GM12878 (cell line): ENCODE data around the gene ZNF511. TPM values are rescaled to one million over a fixed set of nuclear protein-coding genes. Genes with fewer than 3 reads are reported as not detected.

Source experiments
- ATAC-seq: fragments of 200-7000 bp; cut with Tn5 transposase; 3 replicates; pipeline ENCODE4 v1.9.1; 2020; ENCODE audit warnings: mild to moderate bottlenecking, moderate library complexity
- BruUV-seq: library from RNA; stranded (reverse); fragments of 400-500 nt; replicated peaks from 2 replicates; lab custom pipeline; 2021; lab: Mats Ljungman, UMichigan
- CTCF ChIA-PET: fragments of 300-600 bp; sonication (Branson Sonifier 250); formaldehyde crosslinking; extraction: SDS; loops from one replicate; lab custom pipeline; 2021; ENCODE audit warnings: inconsistent platforms; lab: Yijun Ruan, JAX
- POLR2A ChIA-PET: fragments of 350-600 bp; formaldehyde crosslinking; extraction: SDS; loops from one replicate; lab custom pipeline; 2021; ENCODE audit warnings: inconsistent platforms; lab: Charles Lee
- RAD21 ChIA-PET: fragments of 300-600 bp; sonication (Branson Sonifier 250); formaldehyde crosslinking; loops from one replicate; lab custom pipeline; 2023; ENCODE audit warnings: antibody characterized with exemption; ENCODE audit not compliant: unreplicated experiment; lab: Charles Lee
- SMC1A ChIA-PET: fragments of 300-600 bp; sonication (Branson Sonifier 250); formaldehyde crosslinking; loops from one replicate; lab custom pipeline; 2023; ENCODE audit not compliant: unreplicated experiment, uncharacterized antibody; lab: Charles Lee
- DNase-seq: peaks from one replicate; pipeline ENCODE4 v3.0.0-alpha.2; 2011; ENCODE audit warnings: low read depth, low spot score
- FAIRE-seq: peaks from 3 replicates; lab custom pipeline; 2011; peaks lifted over from hg19 to GRCh38; lab: Jason Lieb, UNC
- H2AFZ ChIP-seq: 2 replicates; pipeline ENCODE4 v1.6.0; 2011; ENCODE audit warnings: low read depth, low read length, control low read depth; ENCODE audit not compliant: control insufficient read depth
- H3K27ac ChIP-seq: 2 replicates; pipeline ENCODE4 v1.5.1; 2011; ENCODE audit warnings: control low read depth; ENCODE audit not compliant: control insufficient read depth, insufficient read depth
- H3K27me3 ChIP-seq, 2 experiments: replicated peaks in 1 of 2; 2 replicates each; pipeline versions ENCODE4 v1.6.0 to v1.6.1; 2011; ENCODE audit warnings: low read length in 1 of 2; ENCODE audit not compliant: control insufficient read depth in 2 of 2, insufficient read depth in 2 of 2
- H3K36me3 ChIP-seq, 2 experiments: 2 replicates each; pipeline ENCODE4 v1.5.1; 2011; ENCODE audit warnings: low read length in 1 of 2; ENCODE audit not compliant: control insufficient read depth in 2 of 2, insufficient read depth in 2 of 2
- H3K4me1 ChIP-seq: 2 replicates; pipeline ENCODE4 v1.6.1; 2011; ENCODE audit warnings: mild to moderate bottlenecking, low read length, moderate library complexity, mixed read lengths; ENCODE audit not compliant: control insufficient read depth, insufficient read depth
- H3K4me2 ChIP-seq: 2 replicates; pipeline ENCODE4 v1.6.0; 2011; ENCODE audit warnings: control low read depth; ENCODE audit not compliant: control insufficient read depth, insufficient read depth
- H3K4me3 ChIP-seq: fragments of 200-600 bp; sonication (generic); 2 replicates; pipeline ENCODE4 v1.5.1; 2016
- H3K79me2 ChIP-seq: 2 replicates; pipeline ENCODE4 v1.6.0; 2011; ENCODE audit warnings: low read length; ENCODE audit not compliant: control insufficient read depth, insufficient read depth
- H3K9ac ChIP-seq: 2 replicates; pipeline ENCODE4 v1.8.0; 2011; ENCODE audit warnings: low read length, control low read depth, mixed read lengths; ENCODE audit not compliant: control insufficient read depth, insufficient read depth
- H3K9me3 ChIP-seq: replicated peaks from 3 replicates; pipeline ENCODE4 v1.5.1; 2011; ENCODE audit warnings: mild to moderate bottlenecking, low read length; ENCODE audit not compliant: control insufficient read depth, insufficient read depth
- H4K20me1 ChIP-seq: 2 replicates; pipeline ENCODE4 v1.6.0; 2011; ENCODE audit not compliant: control insufficient read depth, insufficient read depth
- CEBPZ ChIP-seq: fragments of 150-350 bp; IDR thresholded peaks from 2 replicates; pipeline ENCODE4 v1.6.1; 2016; ENCODE audit warnings: low read depth, low read length
- ETV6 ChIP-seq, 2 experiments: fragments of 450-650 bp in 1 of 2; IDR thresholded peaks in 1 of 2; conservative IDR thresholded peaks in 1 of 2; 2 replicates each; pipeline ENCODE4 v1.6.1; 2014; ENCODE audit warnings: antibody characterized with exemption in 1 of 2, borderline replicate concordance in 1 of 2, low read depth in 1 of 2, mild to moderate bottlenecking in 1 of 2, moderate library complexity in 1 of 2
- KLF5 ChIP-seq: fragments of 450-650 bp; IDR thresholded peaks from 2 replicates; pipeline ENCODE4 v1.6.1; 2014; ENCODE audit warnings: mild to moderate bottlenecking; ENCODE audit not compliant: partially characterized antibody
- MYC ChIP-seq: IDR thresholded peaks from 2 replicates; pipeline ENCODE4 v1.6.1; 2011; ENCODE audit warnings: mild to moderate bottlenecking, low read length, moderate library complexity, inconsistent platforms; ENCODE audit not compliant: insufficient read depth, insufficient replicate concordance, insufficient read length, severe bottlenecking
- POLR2AphosphoS2 ChIP-seq: IDR thresholded peaks from 2 replicates; pipeline ENCODE4 v1.6.1; 2011; ENCODE audit warnings: low read depth, mild to moderate bottlenecking, low read length, improper control_type of control experiment, moderate library complexity
- RELA ChIP-seq: fragments of 450-650 bp; IDR thresholded peaks from 2 replicates; pipeline ENCODE4 v1.8.0; 2014; ENCODE audit warnings: borderline replicate concordance; ENCODE audit not compliant: partially characterized antibody
- SMAD1 ChIP-seq: fragments of 450-650 bp; IDR thresholded peaks from 2 replicates; pipeline ENCODE4 v1.6.1; 2018; ENCODE audit warnings: mild to moderate bottlenecking, low read depth; ENCODE audit not compliant: partially characterized antibody
- TCF7 ChIP-seq: IDR thresholded peaks from 2 replicates; pipeline ENCODE4 v1.6.1; 2014; ENCODE audit warnings: antibody characterized with exemption, borderline replicate concordance
- ZNF592 ChIP-seq: fragments of 450-650 bp; IDR thresholded peaks from 2 replicates; pipeline ENCODE4 v1.6.1; 2017; ENCODE audit warnings: mild to moderate bottlenecking, moderate library complexity
- WGBS: methylation state at CpG from one replicate; pipeline ENCODE4 v1.1.6; 2016; ENCODE audit warnings: low lambda C conversion rate; ENCODE audit not compliant: insufficient replicate concordance, insufficient coverage; ENCODE audit errors: missing lambda C conversion rate; 5-methylcytosine and 5-hydroxymethylcytosine counted together
- in situ Hi-C: fragments of 300-500 bp; cut with MboI; formaldehyde crosslinking; loops from 9 replicates; pipeline ENCODE4 v1.14.3; 2018; ENCODE audit warnings: mixed read lengths
- intact Hi-C: fragments of 100-400 bp; cut with micrococcal nuclease; formaldehyde crosslinking; loops from one replicate; pipeline ENCODE4 v1.14.2; 2022; ENCODE audit not compliant: unreplicated experiment
- polyA plus RNA-seq, 11 experiments: library from polyadenylated mRNA; depleted of rRNA in 4 of 11; unstranded in 6 of 11; stranded (reverse) in 5 of 11; fragments of >200 nt; fragmentation: Nextera tagmentation in 4 of 11; fragmentation: Illumina TruSeq in 1 of 11; extraction: Ambion mirVana in 4 of 11; extraction: Trizol in 1 of 11; gene quantifications; 1 replicate in 1 of 11; 2 replicates in 10 of 11; pipeline versions ENCODE4 v1.2.1 to v1.2.3, GENCODE V29; 2011 to 2016; ENCODE audit warnings: inconsistent platforms in 2 of 11, missing spikeins in 2 of 11, low read depth in 1 of 11
- total RNA-seq, 4 experiments: library from RNA; depleted of rRNA in 3 of 4; stranded (reverse); fragments of >200 nt in 3 of 4; fragmentation: Illumina TruSeq in 1 of 4; extraction: Trizol in 1 of 4; gene quantifications; 2 replicates each; pipeline versions ENCODE4 v1.2.1 to v1.2.3, GENCODE V29; 2013 to 2021
- TF ChIP-seq, protein P1 (sequence below): fragments of 450-650 bp; IDR thresholded peaks from 2 replicates; pipeline ENCODE4 v1.6.1; 2014; ENCODE audit warnings: mild to moderate bottlenecking

Gene ZNF511
- total and polyA plus RNA-seq, 10 of the 15 experiments (the other 5 are each of a cell fraction or from before 2014, with no cell fraction given), result 0.58 to 110 (median 32.0) TPM

GRCh38 chr10:133332936-133333699 lies 24.4 kb downstream of the ZNF511 start:
- H3K27me3 ChIP-seq, result peaks cover 5 to 12% of the 10 kb centered on the region in 2 experiments
- H3K79me2 ChIP-seq, result no peaks in the 10 kb centered on the region
- no peak overlapping the region for H3K9ac ChIP-seq
- ChIA-PET CTCF (no interaction called here), POLR2A (no interaction called here), SMC1A (no interaction called here), RAD21 (no interaction called here)
- H3K9me3 ChIP-seq, result no peaks in the 10 kb centered on the region; the same call in 2 of the 3 replicates
- no TSS peak for BruUV-seq
- intact Hi-C loops (no loop called here), in situ Hi-C loops (no loop called here)
- no peak for ATAC-seq
- H4K20me1 ChIP-seq, result no peaks in the 10 kb centered on the region
- no peak overlapping the region for H3K4me2 ChIP-seq
- 56% methylated on average over 12 of the region's 30 CpGs for WGBS
- no peak for FAIRE-seq
- DNase-seq, result no peak
- H3K4me3 ChIP-seq, result no peak overlapping the region
- no peak for TF ChIP-seq RELA
- TF ChIP-seq CEBPZ, result no peak
- no peak for TF ChIP-seq ZNF592
- TF ChIP-seq, protein P1, sequence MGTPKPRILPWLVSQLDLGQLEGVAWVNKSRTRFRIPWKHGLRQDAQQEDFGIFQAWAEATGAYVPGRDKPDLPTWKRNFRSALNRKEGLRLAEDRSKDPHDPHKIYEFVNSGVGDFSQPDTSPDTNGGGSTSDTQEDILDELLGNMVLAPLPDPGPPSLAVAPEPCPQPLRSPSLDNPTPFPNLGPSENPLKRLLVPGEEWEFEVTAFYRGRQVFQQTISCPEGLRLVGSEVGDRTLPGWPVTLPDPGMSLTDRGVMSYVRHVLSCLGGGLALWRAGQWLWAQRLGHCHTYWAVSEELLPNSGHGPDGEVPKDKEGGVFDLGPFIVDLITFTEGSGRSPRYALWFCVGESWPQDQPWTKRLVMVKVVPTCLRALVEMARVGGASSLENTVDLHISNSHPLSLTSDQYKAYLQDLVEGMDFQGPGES, result no peak
- no peak for TF ChIP-seq KLF5
- TF ChIP-seq MYC, result no peak
- no peak for TF ChIP-seq SMAD1
- no peak for TF ChIP-seq TCF7
- TF ChIP-seq POLR2AphosphoS2, result no peak
- no peak for TF ChIP-seq ETV6 (conservative IDR thresholded peaks at IDR 0.05 in 1 of 2, IDR thresholded peaks at IDR 0.05 in 1 of 2; ENCODE audit: borderline replicate concordance in 1 of 2, low read depth in 1 of 2)
- TF ChIP-seq, all 136 proteins: peak for 0
- H3K36me3 ChIP-seq, result no peaks in the 10 kb centered on the region
- H3K27ac ChIP-seq, result no peak overlapping the region
- no peak overlapping the region for H2AFZ ChIP-seq
- no peaks in the 10 kb centered on the region for H3K4me1 ChIP-seq
